Measurements from ENCODE around the gene SPHK1.
A peak's percentile ranks its signal among the peaks of the same experiment; 100 is the strongest.
"Not testable (repeated sequence)": the region's sequence is repeated elsewhere in the genome, so short reads cannot be mapped to it uniquely, and the experiment has no call there.

Gene SPHK1

GRCh38 chr17:76384222-76384986 is at the start of gene SPHK1:
SPHK1 (plus strand) TSS chr17:76384609; CDS start chr17:76385645, 1,036 bp downstream.
- DNase-seq: peak in 2 of 14 donors; percentile 29 to 45

DNA sequence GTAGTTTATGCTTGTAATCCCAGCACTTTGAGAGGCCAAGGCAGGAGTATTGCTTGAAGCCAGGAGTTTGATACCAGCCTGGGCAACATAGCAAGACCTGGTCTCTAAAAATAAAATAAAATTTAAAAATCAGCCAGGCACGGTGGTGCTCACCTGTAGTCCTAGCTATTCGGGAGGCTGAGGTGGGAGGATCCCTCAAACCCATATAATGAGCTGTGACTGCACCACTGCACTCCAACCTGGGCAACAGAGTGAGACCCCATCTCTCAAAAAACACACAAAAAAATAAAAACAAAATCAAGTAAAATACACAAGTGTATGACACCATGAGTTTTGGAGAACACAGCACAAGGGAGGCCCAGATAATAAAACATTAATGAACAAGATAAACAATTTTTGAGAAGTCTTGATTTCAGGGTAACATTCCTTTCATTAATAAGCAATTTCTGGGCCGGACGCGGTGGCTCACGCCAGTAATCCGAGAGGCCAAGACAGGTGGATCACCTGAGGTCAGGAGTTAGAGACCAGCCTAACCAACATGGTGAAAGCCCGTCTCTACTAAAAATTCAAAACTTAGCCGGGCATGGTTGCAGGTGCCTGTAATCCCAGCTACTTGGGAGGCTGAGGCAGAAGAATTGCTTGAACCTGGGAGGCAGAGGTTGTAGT is 48.6 kb upstream of the SPHK1 start:
- no peak for DNase-seq

DNA sequence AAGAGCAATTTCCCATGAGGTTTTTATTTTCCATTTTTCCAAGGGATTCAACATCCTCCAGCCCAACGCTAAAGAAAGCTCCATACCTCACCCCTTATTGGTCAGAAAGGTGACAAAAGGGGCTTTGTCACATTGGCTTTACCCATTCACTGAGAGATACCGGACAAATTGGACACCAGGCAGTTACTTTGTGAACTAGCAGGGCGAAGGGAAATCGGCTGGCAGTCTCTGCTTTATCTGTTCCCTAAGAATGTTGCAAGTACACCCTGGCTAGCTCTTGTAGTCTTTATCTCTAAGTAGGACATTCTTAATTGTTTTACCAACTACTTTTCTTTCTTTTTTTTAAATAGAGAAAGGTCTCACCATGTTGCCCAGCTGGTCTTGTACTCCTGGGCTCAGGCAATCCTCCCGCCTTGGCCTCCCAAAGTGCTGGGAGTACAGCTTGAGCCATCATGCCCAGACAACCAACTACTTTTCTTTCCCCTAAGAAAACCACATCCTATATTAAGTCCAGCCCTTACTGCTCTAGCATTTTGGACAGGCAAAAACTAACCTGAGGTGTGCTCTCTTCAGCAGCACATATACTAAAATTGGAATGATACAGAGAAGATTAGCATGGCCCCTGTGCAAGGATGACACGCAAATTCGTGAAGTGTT is 47.5 kb upstream of the SPHK1 start:
- DNase-seq: no peak

GRCh38 chr17:76337413-76337777 is 47.0 kb upstream of the SPHK1 start:
- no peak for DNase-seq

GRCh38 chr17:76341301-76341700 is 43.1 kb upstream of the SPHK1 start:
- no peak for DNase-seq

- no peak for DNase-seq
Measured at GRCh38 chr17:76343106-76343505, 41.3 kb upstream of the SPHK1 start.

- DNase-seq: no peak
Measured at GRCh38 chr17:76345377-76345974, 38.9 kb upstream of the SPHK1 start.

GRCh38 chr17:76346936-76347335 is 37.5 kb upstream of the SPHK1 start:
- DNase-seq: not testable (repeated sequence)

DNA sequence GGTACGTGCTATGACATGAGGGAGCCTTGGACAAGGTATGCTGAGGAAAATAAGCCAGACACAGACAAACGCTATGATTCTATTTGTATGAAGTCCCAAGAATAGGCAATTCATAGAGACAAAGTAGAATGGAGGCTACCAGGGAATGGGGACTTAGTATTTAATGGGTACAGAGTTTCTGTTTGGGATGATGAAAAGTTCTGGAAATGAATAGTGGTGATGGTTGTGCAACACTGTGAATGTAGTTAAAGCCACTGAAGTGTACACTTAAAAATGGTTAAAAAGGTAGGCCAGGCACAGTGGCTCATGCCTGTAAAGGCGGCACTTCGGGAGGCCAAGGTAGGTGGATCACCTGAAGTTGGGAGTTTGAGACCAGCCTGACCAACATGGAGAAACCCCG is 33.9 kb upstream of the SPHK1 start:
- DNase-seq: no peak

DNA sequence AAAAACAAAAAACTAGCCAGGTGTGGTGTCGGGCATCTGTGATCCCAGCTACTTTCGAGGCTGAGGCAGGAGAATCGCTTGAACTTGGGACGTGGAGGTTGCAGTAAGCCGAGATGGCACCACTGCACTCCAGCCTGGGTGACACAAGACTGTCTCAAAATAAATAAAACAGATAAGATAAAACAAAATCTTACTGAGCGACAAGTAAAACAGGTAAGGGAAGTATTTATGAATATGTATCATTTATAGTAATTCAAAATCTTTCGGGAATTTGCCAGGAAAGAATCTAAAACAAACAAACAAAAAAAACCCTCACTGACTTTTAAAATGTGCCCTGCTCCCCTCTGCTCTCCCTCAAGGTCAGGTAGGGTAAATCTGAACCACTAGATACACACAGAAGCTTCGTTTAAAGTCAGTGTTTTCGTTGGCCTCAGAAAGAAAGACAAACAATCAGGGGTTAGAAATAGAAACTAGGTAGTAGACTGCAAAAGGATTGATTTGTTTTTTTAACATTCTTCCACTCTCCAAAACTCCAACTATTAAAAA is 32.8 kb upstream of the SPHK1 start:
- no peak for DNase-seq

DNA sequence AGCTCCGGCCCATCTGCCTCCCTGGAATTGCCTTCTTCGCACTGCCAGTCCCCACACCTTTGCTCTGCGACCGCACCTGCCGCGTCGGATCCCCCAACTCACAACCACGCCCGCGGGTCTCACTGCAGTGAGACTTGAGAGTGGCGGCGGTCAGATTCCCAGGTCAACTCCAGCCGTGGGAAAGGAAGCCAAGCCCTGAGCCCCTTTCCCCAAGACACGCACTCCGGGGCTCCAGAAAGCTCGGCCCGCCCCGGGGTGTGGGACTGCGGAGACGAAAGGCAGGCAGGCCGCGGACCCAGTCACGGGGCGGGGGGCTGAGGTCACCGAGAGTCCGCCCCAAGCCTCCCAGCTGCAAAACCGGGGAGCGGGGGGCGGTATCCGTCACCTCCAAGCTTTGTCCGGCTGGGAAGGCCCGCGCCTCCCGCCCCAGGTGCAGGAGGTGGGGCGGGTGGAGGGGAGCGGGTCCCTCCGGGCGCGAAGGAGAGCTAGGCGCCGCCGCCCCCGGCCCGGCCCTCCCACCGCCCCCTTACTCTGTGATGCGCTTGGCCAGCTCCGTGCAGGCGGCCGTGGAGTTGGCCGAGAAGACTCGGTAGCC is 31.3 kb upstream of the SPHK1 start:
- DNase-seq: peak in 7 of 14 donors; percentile 35 to 54 (median 49)

DNA sequence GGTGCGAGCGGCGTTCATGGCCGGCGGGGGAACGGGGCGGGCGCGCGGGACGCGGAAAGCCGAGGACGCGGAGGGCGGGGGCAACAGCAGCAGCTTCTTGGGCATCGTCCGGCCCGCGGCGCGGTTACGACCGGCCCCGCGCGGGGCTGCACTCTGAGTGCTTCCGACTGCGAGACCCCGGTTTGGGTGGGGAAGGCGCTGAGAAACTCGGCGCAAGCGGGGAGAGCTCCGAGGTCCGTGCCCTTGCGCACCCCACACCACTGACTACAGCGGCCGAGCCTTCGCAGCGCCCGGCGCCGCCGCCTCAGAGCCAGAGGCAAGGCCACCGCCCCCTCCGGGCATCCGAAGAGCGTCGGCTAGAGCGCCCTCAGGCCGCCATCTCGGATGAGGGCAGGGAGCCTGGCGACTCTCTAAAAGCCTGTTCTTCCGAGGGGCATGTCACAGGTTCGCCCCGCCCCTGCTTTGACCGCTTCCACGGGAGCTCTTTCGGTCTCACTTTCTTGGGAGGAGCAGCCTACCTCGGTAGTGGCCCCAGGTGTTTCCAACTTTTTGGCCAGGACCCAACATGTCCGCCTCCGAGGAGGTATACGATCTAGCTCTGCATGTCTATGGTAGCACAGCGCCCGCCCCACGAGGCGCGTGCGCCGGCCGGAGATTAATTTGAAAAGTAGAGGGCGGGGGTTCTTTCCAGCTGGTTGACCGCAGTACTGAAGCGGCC is 30.7 kb upstream of the SPHK1 start, which contains the start of gene PRPSAP1:
PRPSAP1 (minus strand) TSS at position 318 of the 718 bp plus-strand sequence; CDS start at position 105, 213 bp downstream.
- DNase-seq: peak; percentile 71 to 98 (median 92)

DNA sequence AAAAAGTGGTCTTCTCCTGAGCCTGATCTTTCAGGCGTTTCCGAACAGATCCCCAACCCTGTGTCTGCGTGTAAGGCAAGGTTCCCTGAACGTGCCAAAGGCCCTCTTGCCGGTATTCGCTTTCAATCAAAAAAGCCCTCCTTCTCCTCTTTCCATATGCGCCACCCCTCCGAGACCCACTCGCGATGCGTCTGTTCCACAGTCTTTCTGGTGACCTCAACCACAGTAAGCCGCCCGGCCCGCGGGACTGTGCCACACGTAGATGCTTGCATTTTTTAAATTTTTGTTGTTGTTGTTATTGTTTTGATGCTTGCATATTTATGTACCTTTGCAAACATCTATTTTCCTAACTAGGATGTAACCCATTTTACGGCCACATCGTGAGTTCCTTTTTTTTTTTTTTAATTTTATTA is 30.1 kb upstream of the SPHK1 start:
- DNase-seq: no peak

GRCh38 chr17:76354747-76355310 is 29.6 kb upstream of the SPHK1 start:
- no peak for DNase-seq

- DNase-seq: no peak
Measured at GRCh38 chr17:76356803-76357456, 27.5 kb upstream of the SPHK1 start.

- no peak for DNase-seq
Measured at GRCh38 chr17:76357597-76358158, 26.7 kb upstream of the SPHK1 start.

- DNase-seq: no peak
Measured at GRCh38 chr17:76359375-76359774, 25.0 kb upstream of the SPHK1 start.

DNA sequence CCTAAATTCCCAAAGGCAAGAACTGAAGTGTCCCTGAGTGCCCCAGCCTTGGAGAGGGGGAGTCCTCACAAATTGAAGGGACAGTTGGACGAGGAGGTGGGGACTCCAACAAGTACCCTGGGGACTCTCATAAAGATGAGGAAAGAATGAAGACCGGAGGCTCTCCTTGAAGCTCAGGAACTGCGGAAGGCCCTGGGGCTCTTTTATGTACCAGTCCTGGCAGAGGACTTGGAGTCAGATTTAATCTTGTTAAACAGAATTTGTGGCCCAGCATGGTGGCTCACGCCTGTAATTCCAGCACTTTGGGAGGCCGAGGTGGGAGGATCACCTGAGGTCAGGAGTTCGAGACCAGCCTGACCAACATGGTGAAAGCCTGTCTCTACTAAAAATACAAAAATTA is 24.6 kb upstream of the SPHK1 start:
- not testable (repeated sequence) for DNase-seq

DNA sequence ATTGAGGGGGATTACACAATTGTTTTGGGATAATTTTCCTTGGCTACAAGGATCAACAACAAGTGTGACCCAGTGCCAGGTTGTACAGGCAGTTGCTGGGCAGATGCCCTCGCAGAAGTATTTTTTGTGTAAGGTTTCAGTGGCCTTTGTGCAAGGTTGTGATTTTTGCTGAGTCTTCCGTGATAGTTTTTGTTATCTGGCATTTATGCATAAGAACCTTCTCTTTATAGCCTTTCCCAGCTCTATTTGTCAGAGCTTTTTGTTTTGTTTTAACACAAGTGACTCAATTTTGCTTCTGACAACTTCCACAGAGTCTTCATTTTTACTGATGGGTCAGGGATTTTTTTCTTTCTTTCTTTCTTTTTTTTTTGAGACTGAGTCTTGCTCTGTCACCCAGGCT is 23.9 kb upstream of the SPHK1 start:
- no peak for DNase-seq

DNA sequence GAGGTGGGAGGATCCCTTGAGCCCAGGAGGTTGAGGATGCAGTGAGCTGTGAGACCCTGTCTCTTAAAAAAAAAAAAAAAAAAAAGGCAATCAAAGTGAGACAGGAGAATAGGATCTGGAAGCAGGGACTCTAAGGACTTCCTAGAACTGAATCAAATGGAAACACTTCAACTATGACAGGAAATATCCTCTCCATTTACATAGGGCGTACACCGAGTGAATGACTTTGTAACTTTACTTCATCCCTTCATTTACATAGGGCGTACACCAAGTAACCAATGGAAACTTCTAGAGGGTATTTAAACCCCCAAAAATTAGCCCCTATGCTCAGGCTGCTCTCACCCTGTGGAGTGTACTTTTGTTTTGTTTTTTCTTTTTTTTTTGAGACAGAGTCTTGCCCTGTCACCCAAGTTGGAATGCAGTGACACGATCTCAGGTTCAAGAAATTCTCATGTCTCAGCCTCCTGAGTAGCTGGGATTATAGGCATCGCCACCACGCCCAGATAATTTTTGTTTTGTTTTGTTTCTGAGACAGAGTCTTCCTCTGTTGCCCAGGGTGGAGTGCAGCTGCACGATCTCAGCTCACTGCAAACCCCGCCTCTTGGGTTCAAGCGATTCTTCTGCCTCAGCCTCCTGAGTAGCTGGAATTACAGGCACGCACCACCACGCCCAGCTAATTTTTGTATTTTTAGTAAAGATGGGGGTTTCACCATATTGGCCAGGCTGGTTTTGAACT is 21.1 kb upstream of the SPHK1 start:
- DNase-seq: no peak

Measured in C1 segment of cervical spinal cord (tissue), 14 donors.